GM12801 (cell line): ENCODE data around the gene SH3RF1.

Experiments
- TF ChIP-seq, protein P1 (sequence below): IDR thresholded peaks from one replicate; pipeline ENCODE4 v1.5.1; 2011; ENCODE audit warnings: control low read depth; ENCODE audit not compliant: insufficient read length; ENCODE audit errors: extremely low read depth

SH3RF1 gene

DNA sequence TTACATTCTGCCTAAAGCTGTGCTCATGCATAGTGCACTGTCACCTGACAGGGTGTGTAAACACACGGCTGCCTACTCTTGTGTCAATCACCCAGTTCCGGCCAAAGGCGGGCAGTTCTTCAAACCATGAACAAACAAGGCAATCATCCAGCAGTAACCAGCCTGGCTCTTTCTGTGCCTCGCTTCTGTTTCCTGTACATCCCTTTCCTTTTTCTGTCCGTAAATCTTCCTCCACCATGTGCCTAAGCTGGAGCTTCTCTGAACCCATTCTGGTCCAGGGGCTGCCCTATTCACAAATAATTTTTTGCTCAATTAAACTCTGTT lies 199.9 kb downstream of the SH3RF1 start:
- TF ChIP-seq, protein P1, sequence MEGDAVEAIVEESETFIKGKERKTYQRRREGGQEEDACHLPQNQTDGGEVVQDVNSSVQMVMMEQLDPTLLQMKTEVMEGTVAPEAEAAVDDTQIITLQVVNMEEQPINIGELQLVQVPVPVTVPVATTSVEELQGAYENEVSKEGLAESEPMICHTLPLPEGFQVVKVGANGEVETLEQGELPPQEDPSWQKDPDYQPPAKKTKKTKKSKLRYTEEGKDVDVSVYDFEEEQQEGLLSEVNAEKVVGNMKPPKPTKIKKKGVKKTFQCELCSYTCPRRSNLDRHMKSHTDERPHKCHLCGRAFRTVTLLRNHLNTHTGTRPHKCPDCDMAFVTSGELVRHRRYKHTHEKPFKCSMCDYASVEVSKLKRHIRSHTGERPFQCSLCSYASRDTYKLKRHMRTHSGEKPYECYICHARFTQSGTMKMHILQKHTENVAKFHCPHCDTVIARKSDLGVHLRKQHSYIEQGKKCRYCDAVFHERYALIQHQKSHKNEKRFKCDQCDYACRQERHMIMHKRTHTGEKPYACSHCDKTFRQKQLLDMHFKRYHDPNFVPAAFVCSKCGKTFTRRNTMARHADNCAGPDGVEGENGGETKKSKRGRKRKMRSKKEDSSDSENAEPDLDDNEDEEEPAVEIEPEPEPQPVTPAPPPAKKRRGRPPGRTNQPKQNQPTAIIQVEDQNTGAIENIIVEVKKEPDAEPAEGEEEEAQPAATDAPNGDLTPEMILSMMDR, result no peak

DNA sequence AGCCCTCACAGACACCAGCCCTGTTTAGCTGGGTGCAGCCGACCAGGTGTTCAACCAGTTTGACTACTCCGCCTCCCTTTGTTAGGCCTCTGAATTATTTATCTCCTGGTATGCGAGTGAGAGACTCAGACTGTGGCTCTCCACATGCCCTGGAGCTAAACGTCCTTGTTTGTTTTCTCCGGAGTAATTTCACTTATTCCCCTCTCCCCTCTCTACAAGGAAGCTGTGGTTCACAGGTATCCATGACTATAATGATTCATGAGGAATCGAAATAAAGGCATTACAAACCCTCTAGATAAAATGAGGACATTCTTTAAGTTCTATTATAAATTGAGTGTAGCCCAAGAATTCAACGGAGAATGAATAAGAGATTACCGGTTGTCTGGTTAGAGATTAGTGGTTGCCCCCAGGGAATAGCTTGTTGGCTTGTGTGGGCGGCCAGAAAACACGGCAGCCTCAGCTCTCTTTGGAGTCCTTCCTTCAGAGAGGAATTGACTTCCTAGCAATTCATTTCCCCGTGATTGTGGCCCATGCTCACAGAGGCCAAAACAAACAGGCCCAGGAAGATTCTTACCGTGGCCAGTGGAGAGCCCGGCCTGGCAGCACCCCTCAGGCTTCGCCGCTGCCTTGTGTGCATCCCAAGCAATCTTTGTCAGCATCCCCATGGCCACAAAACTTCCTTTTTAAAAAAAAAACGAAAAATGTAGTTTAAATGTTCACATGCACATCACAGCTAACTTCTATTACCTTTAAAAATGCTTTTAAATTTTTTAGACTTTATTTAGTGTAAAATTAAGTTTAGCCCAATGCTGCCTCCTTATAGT lies 200.5 kb downstream of the SH3RF1 start:
- TF ChIP-seq, protein P1, result no peak

DNA sequence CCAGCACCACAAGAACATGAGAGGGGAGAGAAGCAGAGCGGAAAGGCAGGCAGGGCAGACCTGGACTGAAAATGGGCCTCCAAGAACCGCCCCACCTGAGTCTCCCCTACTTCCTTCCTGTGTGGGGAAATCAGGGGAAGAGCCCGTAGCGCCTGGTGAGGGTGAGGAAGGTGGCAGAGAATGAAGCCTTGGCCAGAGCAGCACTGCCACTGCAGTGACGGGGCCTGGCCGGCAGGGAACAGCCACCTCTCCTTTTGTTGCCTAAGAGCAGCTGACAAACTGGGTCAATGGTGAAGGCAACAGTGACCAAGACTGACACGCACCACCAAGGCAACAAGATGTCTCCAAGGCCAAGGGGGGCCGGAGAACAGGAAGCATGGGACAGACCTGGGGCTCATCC lies 202.3 kb downstream of the SH3RF1 start:
- TF ChIP-seq, protein P1, result no peak

DNA sequence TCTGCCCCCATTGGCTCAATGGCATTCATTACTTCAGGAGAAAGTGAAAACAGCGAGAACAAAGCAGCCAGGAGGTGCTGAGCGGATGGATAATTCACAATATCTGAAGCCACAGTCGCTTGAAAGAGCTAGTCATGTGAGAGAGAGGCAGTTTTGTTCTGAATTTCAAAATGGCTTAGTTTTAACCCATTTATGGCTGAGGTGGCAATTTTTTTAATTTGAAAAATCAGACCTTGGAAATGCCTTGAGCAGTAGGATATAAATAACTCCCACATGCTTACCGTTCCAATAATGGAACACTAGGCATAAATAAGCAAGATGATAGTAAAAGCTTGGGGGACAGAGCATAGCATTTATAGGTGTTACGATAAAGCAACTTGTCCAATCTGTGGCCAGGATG lies 203.8 kb downstream of the SH3RF1 start:
- TF ChIP-seq, protein P1, result no peak

DNA sequence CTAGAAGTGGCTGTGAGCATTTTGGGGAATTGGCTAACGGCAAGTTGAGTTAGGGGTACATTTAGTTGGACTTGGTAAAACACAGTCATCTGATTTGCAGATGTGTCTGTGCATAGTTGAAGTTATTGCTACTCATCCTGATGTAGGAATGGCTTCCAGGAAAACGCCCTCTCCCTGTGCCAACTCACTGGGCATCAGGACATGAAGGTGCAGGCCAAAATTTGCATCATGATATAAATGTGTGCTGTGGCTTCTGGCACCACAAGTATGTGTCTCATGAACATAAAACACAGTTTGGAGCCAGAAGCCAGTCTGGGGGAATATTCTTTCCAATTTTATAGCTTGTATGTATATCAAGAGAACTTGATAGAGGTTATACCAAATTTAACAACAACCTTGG lies 206.5 kb downstream of the SH3RF1 start:
- TF ChIP-seq, protein P1, result no peak

DNA sequence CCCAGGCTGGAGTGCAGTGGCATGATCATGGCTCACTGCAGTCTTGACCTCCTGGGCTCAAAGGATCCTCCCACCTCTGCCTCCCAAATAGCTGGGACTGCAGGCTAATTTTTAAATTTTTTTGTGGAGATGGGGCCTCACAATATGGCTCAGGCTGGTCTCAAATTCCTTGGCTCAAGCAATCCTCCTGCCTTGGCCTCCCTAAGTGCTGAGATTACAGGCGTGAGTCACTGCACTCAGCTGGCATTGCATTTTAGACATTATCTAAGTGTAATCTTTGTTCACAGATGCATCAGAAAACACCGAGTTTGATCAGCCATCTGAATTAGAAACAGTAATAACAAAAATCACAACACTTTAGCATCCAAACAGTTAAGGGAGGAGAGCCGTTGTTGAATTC lies 207.3 kb downstream of the SH3RF1 start:
- TF ChIP-seq, protein P1, result no peak

DNA sequence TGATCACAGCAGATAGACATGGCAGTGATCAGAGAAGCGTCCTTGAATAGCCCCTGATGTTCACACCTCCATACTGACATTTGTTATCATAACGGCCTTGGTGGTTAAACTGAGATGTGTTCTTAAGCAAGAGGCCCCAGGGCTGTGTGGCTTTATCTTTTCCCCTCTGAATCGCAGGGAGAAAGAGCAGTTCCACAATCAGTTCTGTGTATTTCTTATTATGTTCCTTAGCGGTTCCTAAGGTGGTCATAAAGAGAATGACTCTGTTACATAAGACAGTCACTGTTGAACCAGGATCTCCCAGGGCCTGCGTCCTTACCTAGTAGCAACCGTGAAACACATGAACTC lies 207.9 kb downstream of the SH3RF1 start:
- TF ChIP-seq, protein P1, result no peak
